ENCODE results near the gene TIPRL.
"Not testable (repeated sequence)": the region's sequence is repeated elsewhere in the genome, so short reads cannot be mapped to it uniquely, and the experiment has no call there.

The TIPRL gene

GRCh38 chr1:168170564-168171508 is 7.9 kb upstream of the TIPRL start:
- H3K9me3 ChIP-seq (replicated peaks in 1 of 11) = no peaks in the 10 kb centered on the region
- H4K20me1 ChIP-seq = no peaks in the 10 kb centered on the region
- no peak for TF ChIP-seq Cebpa-rat (IDR thresholded peaks at IDR 0.05)
- H3K27ac ChIP-seq = no peak overlapping the region
- no peaks in the 10 kb centered on the region for H3K27me3 ChIP-seq
- H3K9ac ChIP-seq = no peak overlapping the region
- peaks cover 0 to 7% (median 0%) of the 10 kb centered on the region in 10 experiments; a peak in 7 of 20 replicates for H3K4me1 ChIP-seq
- H3K4me2 ChIP-seq = peak overlapping the region in 4 of 11 experiments; percentile 8 to 39 (median 28); a peak in 6 of 22 replicates
- no peaks in the 10 kb centered on the region for H3K36me3 ChIP-seq
- no peak overlapping the region for H3K4me3 ChIP-seq

GRCh38 chr1:168172250-168172915 is 6.4 kb upstream of the TIPRL start:
- Histone ChIP-seq H3K9me3 (replicated peaks in 1 of 11) (0 out of 22 replicates have a peak, but pooled peaks cover 0 to under 1% (median 0%) of the 10 kb centered on the region in 11 experiments), H4K20me1 (no peaks in the 10 kb centered on the region), H3K4me2 (no peak overlapping the region), H3K4me3 (no peak overlapping the region), H3K27ac (no peak overlapping the region), H3K4me1 (peaks cover 0 to 7% (median 0%) of the 10 kb centered on the region in 10 experiments; a peak in 7 of 20 replicates), H3K36me3 (no peaks in the 10 kb centered on the region), H3K9ac (no peak overlapping the region), H3K27me3 (no peaks in the 10 kb centered on the region)
- no peak for TF ChIP-seq Cebpa-rat (IDR thresholded peaks at IDR 0.05)

- H3K4me2 ChIP-seq = peak overlapping the region; percentile 54 to 96 (median 63)
- peaks cover 0 to 10% (median 0%) of the 10 kb centered on the region in 11 experiments; a peak in 2 of 22 replicates for H3K36me3 ChIP-seq
- H3K27me3 ChIP-seq = no peaks in the 10 kb centered on the region
- peaks cover 9 to 18% (median 15%) of the 10 kb centered on the region in 10 experiments for H3K4me1 ChIP-seq
- peak overlapping the region; percentile 55 to 91 (median 87) for H3K27ac ChIP-seq
- peaks cover 0 to 38% (median 14%) of the 10 kb centered on the region in 11 experiments; a peak in 9 of 22 replicates for H4K20me1 ChIP-seq
- H3K9ac ChIP-seq = peak overlapping the region in 10 of 11 experiments; percentile 84 to 91 (median 90); a peak in 19 of 22 replicates
- peak overlapping the region; percentile 82 to 96 (median 88) for H3K4me3 ChIP-seq
- peaks cover 0 to 10% (median 0%) of the 10 kb centered on the region in 11 experiments; a peak in 2 of 22 replicates for H3K9me3 ChIP-seq (replicated peaks in 1 of 11)
- TF ChIP-seq Cebpa-rat (IDR thresholded peaks at IDR 0.05) = no peak
Observed at GRCh38 chr1:168178227-168178637, 530 bp upstream of the TIPRL start.

GRCh38 chr1:168179438-168180147 is 831 bp downstream of the TIPRL start:
- peak overlapping the region; percentile 82 to 96 (median 88) for H3K4me3 ChIP-seq
- H3K4me1 ChIP-seq = peaks cover 9 to 18% (median 15%) of the 10 kb centered on the region in 10 experiments
- H3K9me3 ChIP-seq (replicated peaks in 1 of 11) = peaks cover 0 to 10% (median 0%) of the 10 kb centered on the region in 11 experiments; a peak in 2 of 22 replicates
- peak overlapping the region; percentile 88 to 99 (median 93) for H3K4me2 ChIP-seq
- peaks cover under 1 to 20% (median 11%) of the 10 kb centered on the region in 11 experiments; a peak in 16 of 22 replicates for H3K36me3 ChIP-seq
- H3K27me3 ChIP-seq = no peaks in the 10 kb centered on the region
- no peak for TF ChIP-seq Cebpa-rat (IDR thresholded peaks at IDR 0.05)
- peak overlapping the region; percentile 84 to 91 (median 89) for H3K9ac ChIP-seq
- H3K27ac ChIP-seq = peak overlapping the region; percentile 81 to 91 (median 87)
- H4K20me1 ChIP-seq = peaks cover 0 to 46% (median 19%) of the 10 kb centered on the region in 11 experiments; a peak in 9 of 22 replicates

GRCh38 chr1:168180148-168180524 is 1.4 kb downstream of the TIPRL start:
- Histone ChIP-seq H3K27ac (peak overlapping the region in 8 of 11 experiments; percentile 82 to 89 (median 88); a peak in 13 of 22 replicates), H3K9ac (peak overlapping the region; percentile 84 to 91 (median 89)), H4K20me1 (peaks cover 0 to 46% (median 19%) of the 10 kb centered on the region in 11 experiments; a peak in 9 of 22 replicates), H3K4me3 (peak overlapping the region; percentile 82 to 96 (median 88)), H3K9me3 (replicated peaks in 1 of 11) (peaks cover 0 to 10% (median 0%) of the 10 kb centered on the region in 11 experiments; a peak in 2 of 22 replicates), H3K4me1 (peaks cover 9 to 18% (median 15%) of the 10 kb centered on the region in 10 experiments), H3K27me3 (no peaks in the 10 kb centered on the region), H3K36me3 (peaks cover 6 to 25% (median 16%) of the 10 kb centered on the region in 11 experiments; a peak in 20 of 22 replicates), H3K4me2 (peak overlapping the region; percentile 88 to 99 (median 93))
- no peak for TF ChIP-seq Cebpa-rat (IDR thresholded peaks at IDR 0.05)

GRCh38 chr1:168181063-168181720 is 2.4 kb downstream of the TIPRL start:
- not testable (repeated sequence) for H3K27ac ChIP-seq; H3K9me3 ChIP-seq (replicated peaks in 1 of 11); H3K4me3 ChIP-seq; H3K27me3 ChIP-seq
- H3K4me2 ChIP-seq = peak overlapping the region in 8 of 11 experiments; percentile 88 to 99 (median 95); a peak in 9 of 22 replicates
- H3K36me3 ChIP-seq = peaks cover 14 to 36% (median 24%) of the 10 kb centered on the region in 11 experiments
- H3K4me1 ChIP-seq = peaks cover 9 to 18% (median 15%) of the 10 kb centered on the region in 10 experiments
- H4K20me1 ChIP-seq = peaks cover 0 to 48% (median 19%) of the 10 kb centered on the region in 11 experiments; a peak in 11 of 22 replicates
- H3K9ac ChIP-seq = peak overlapping the region in 1 of 11 experiments; percentile 89; a peak in 1 of 22 replicates

GRCh38 chr1:168187177-168187576 is 8.4 kb downstream of the TIPRL start:
- peaks cover 0 to 44% (median 6%) of the 10 kb centered on the region in 11 experiments; a peak in 9 of 22 replicates for H4K20me1 ChIP-seq
- peaks cover 70 to 87% (median 79%) of the 10 kb centered on the region in 11 experiments for H3K36me3 ChIP-seq
- H3K27ac ChIP-seq = no peak overlapping the region

More at GRCh38 chr1:168187177-168187576, 8.4 kb downstream of the TIPRL start:
- Histone ChIP-seq H3K4me3 (no peak overlapping the region), H3K27me3 (no peaks in the 10 kb centered on the region), H3K9me3 (replicated peaks in 1 of 11) (no peaks in the 10 kb centered on the region), H3K9ac (no peak overlapping the region), H3K4me2 (no peak overlapping the region), H3K4me1 (no peaks in the 10 kb centered on the region)
- TF ChIP-seq Cebpa-rat (IDR thresholded peaks at IDR 0.05) = no peak

Measured in BLaER1 treated with 17β-estradiol and CSF1 and Interleukin-3, amounts not matched to agents 10 nM and 100 nM (cell line).